Stimulated activated CD8-positive, alpha-beta memory T cell treated with anti-CD3 and anti-CD28 coated beads, Interleukin-7, amount 100 ng/mL, for 24 hours (primary cell): ENCODE data around the gene HACD2.
"Not testable (repeated sequence)": the region's sequence is repeated elsewhere in the genome, so short reads cannot be mapped to it uniquely, and the experiment has no call there.

Experiments used
- DNase-seq: peaks from one replicate; pipeline ENCODE4 v3.0.0-alpha.2; 2020; ENCODE audit warnings: low read depth

The HACD2 gene

GRCh38 chr3:123611082-123611481 lies 26.2 kb upstream of the HACD2 start:
- DNase-seq: no peak

GRCh38 chr3:123610331-123610730 lies 25.5 kb upstream of the HACD2 start:
- no peak for DNase-seq

GRCh38 chr3:123609063-123609462 lies 24.2 kb upstream of the HACD2 start:
- DNase-seq: no peak

GRCh38 chr3:123608263-123608937 lies 23.5 kb upstream of the HACD2 start:
- DNase-seq: no peak

GRCh38 chr3:123606527-123606926 lies 21.7 kb upstream of the HACD2 start:
- no peak for DNase-seq

- DNase-seq: no peak
These were observed 21.0 kb upstream of the HACD2 start for GRCh38 chr3:123605789-123606234.

GRCh38 chr3:123603153-123603552 lies 18.3 kb upstream of the HACD2 start:
- DNase-seq: not testable (repeated sequence)

- no peak for DNase-seq
These were observed 17.5 kb upstream of the HACD2 start for GRCh38 chr3:123602325-123602724.

- not testable (repeated sequence) for DNase-seq
These were observed 16.0 kb upstream of the HACD2 start for GRCh38 chr3:123600863-123601262.

- no peak for DNase-seq
These were observed 12.7 kb upstream of the HACD2 start for GRCh38 chr3:123597561-123597960.

- no peak for DNase-seq
These were observed 10.7 kb upstream of the HACD2 start for GRCh38 chr3:123595396-123596180.

- DNase-seq: no peak
These were observed 8.5 kb upstream of the HACD2 start for GRCh38 chr3:123593381-123593780.

- no peak for DNase-seq
These were observed 6.0 kb upstream of the HACD2 start for GRCh38 chr3:123590685-123591450.

GRCh38 chr3:123587401-123587800 lies 2.5 kb upstream of the HACD2 start:
- no peak for DNase-seq

GRCh38 chr3:123586968-123587367 lies 2.1 kb upstream of the HACD2 start:
- no peak for DNase-seq

- DNase-seq: peak; percentile 19
These were observed 1.3 kb upstream of the HACD2 start for GRCh38 chr3:123586131-123586530.

- DNase-seq: no peak
These were observed 417 bp downstream of the HACD2 start for GRCh38 chr3:123584284-123584987.

GRCh38 chr3:123583561-123583960 lies 1.3 kb downstream of the HACD2 start:
- no peak for DNase-seq

- no peak for DNase-seq
These were observed 2.5 kb downstream of the HACD2 start for GRCh38 chr3:123582315-123582714.

- no peak for DNase-seq
These were observed 8.7 kb downstream of the HACD2 start for GRCh38 chr3:123576122-123576521.

- no peak for DNase-seq
These were observed 12.9 kb downstream of the HACD2 start for GRCh38 chr3:123571973-123572365.
